GM19467 (cell line): Measurements from ENCODE around the gene BHLHE40.
A peak's percentile ranks its signal among the peaks of the same experiment; 100 is the strongest.

ENCODE experiments used
- ATAC-seq: cut with Tn5 transposase; IDR thresholded peaks from one replicate; pipeline ENCODE4 v1.9.1; 2021; ENCODE audit warnings: mild to moderate bottlenecking, moderate library complexity; ENCODE audit not compliant: unreplicated experiment

The BHLHE40 gene

DNA sequence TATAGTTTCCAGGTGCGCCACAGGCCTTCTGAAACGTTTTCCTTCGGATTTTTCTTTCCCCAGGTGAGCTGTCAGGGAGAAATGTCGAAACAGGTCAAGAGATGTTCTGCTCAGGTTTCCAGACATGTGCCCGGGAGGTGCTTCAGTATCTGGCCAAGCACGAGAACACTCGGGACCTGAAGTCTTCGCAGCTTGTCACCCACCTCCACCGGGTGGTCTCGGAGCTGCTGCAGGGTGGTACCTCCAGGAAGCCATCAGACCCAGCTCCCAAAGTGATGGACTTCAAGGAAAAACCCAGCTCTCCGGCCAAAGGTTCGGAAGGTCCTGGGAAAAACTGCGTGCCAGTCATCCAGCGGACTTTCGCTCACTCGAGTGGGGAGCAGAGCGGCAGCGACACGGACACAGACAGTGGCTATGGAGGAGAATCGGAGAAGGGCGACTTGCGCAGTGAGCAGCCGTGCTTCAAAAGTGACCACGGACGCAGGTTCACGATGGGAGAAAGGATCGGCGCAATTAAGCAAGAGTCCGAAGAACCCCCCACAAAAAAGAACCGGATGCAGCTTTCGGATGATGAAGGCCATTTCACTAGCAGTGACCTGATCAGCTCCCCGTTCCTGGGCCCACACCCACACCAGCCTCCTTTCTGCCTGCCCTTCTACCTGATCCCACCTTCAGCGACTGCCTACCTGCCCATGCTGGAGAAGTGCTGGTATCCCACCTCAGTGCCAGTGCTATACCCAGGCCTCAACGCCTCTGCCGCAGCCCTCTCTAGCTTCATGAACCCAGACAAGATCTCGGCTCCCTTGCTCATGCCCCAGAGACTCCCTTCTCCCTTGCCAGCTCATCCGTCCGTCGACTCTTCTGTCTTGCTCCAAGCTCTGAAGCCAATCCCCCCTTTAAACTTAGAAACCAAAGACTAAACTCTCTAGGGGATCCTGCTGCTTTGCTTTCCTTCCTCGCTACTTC, 3.8 kb downstream of the BHLHE40 start:
- no peak for ATAC-seq

DNA sequence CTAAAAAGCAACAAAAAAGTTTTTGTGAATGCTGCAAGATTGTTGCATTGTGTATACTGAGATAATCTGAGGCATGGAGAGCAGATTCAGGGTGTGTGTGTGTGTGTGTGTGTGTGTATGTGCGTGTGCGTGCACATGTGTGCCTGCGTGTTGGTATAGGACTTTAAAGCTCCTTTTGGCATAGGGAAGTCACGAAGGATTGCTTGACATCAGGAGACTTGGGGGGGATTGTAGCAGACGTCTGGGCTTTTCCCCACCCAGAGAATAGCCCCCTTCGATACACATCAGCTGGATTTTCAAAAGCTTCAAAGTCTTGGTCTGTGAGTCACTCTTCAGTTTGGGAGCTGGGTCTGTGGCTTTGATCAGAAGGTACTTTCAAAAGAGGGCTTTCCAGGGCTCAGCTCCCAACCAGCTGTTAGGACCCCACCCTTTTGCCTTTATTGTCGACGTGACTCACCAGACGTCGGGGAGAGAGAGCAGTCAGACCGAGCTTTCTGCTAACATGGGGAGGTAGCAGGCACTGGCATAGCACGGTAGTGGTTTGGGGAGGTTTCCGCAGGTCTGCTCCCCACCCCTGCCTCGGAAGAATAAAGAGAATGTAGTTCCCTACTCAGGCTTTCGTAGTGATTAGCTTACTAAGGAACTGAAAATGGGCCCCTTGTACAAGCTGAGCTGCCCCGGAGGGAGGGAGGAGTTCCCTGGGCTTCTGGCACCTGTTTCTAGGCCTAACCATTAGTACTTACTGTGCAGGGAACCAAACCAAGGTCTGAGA, 4.7 kb downstream of the BHLHE40 start:
- ATAC-seq = peak; percentile 58

- no peak for ATAC-seq
These were observed 5.3 kb downstream of the BHLHE40 start for GRCh38 chr3:4984511-4984864.

- no peak for ATAC-seq
These were observed 6.3 kb downstream of the BHLHE40 start for GRCh38 chr3:4985330-4986174.

DNA sequence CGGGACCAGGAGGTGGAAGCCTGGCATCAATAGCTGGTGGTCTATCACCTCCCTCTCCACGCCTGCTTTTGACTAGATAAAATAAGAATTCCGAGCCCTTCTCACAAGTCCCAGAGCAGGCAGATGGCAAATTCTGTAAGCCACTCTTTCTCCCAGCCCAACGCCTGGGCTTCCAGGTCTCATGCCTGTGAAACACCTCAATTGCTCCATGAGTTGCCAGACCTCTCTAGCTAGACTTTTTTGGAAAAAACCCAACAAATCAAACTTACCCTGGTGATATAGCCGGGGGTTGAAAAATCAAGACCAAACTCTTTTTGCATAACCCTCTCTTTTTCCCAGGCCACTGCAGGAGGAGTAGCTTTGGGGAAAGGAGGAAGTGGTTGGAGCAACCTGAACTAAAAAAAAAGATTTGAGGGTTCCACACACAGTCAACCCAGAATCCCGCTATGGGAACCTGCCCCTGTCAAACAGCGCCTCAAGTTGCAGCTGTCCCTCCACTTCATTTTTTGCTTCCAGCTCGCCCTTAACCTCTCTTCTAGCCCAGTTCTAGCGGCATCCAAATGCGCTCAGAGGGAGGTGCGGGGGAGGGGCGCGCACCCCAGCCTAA, 7.0 kb downstream of the BHLHE40 start:
- ATAC-seq = peak; percentile 19

DNA sequence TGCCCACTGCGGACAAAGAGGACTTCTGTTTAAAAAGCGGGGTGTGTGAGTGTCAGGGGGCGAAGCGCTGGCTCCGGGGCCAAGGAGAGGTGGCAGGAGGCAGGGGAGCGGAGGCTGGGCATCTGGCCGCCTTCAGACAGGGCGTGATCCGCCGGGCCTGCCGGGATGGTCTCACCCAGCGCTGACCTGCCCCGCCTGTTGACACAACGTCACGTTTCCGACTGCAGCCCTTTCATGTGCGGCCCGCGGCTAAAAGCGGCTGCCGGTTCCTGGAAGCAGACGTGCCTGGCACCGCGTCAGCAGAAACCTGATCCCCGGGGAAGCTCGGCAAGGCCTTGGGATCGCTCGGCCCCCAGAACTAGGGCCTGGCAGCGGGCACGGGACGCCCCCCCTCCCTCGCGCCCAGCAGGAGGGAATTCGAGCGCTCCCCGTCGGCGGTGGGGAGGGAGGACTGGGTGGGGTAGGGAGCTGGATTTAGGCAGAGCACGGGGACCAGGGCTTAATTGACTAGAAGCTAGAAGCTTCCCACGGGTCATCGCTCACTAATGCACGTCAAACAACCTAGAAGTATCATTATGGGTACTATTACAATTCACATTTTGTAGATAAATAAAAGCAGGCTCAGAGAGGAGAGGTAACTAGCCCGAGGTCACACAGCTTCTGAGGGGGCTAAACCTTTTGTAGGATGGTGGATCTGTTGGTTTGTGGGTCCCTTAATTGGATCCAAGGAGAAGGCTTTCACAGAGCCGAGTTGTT, 7.7 kb downstream of the BHLHE40 start:
- ATAC-seq = peak; percentile 57

DNA sequence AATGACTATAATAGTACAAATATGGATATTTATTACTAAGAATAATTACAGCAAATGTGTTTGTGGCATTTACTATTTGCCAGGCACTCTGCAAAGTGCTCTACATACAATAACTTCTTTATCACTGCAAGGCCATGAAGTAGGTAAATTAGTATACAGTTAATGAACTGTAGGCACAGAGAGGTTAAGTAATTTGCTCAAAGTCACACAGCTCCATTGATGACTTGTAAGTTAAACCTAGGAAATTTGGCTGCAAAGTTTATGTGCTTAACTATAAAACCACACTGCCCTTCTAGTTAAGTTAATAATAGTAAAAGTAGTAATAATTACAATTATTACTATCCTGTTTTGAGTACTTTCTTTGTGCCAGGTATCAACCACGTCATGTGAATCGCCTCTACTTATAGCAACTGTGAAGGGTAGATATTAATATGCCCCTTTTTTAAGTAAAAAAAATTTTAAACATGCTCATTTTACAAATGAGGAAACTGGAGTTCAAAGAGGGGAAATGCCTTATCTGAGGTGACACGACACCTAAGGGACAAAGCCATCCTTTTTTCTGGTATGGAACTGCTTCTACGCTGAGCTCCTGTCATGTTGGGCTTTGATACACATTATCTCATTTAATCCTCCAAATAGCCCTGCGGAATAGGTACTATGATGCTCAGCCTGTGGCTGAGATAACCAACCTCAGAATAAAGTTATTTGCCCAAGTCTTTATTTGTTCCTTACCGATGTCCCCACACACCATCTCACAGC, 8.5 kb downstream of the BHLHE40 start:
- no peak for ATAC-seq

GRCh38 chr3:4988983-4989834, 10.0 kb downstream of the BHLHE40 start:
- ATAC-seq = no peak

DNA sequence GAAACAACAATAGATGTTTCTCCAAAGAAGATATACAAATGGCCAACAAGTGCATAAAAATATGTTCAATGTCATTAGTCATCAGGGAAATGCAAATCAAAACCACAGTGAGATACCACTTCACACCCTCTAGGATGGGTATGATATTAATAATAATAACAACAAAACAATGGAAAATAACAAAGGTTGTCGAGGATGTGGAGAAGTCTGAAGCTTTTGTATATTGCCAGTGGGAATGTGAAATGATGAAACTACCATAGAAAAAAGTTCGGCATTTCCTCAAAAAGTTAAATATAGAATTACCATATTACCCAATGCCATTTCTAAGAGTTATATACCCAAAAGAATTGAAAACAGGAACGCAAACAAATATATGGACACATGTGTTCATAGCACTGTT, 10.8 kb downstream of the BHLHE40 start:
- no peak for ATAC-seq

- no peak for ATAC-seq
These were observed 12.9 kb downstream of the BHLHE40 start for GRCh38 chr3:4992118-4992517.

DNA sequence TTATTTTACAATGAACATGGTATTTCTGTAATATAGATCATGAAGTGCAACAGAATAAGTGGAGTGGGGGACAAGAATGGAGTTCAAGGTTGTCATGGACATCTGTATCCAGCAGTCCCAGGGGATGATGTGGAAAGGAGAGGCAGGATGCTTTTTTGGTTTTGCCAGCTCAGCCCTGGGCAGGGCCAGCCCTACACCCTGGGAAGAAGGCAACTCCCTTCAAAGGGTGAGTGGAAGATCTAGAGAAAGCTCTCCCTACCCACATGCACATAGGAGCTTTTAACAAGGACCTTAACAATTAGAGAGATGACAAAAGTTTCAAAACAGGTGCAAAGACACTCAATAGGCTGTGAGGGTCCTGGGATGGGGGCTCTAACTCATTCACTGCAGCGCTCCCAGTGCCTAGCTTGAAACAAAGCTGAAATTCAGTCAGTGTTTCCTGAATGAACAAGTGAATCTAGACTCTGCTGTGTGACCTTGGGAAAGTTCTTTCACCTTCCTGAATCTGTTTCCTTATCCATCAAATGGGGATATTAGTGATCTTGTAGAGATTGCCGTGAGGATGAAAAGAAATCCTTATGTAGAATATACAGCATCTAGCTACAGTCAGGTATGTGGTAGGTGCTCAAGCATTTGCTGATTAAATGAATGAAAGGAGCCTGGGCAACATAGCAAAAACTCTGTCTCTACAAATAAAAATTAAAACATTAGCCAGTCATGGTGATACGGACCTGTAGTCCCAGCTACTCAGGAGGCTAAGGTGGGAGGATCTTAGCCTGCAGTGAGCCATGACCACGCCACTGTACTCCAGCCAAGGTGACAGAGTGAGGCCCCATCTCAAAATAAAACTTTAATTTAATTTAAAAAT, 14.3 kb downstream of the BHLHE40 start:
- ATAC-seq = no peak

DNA sequence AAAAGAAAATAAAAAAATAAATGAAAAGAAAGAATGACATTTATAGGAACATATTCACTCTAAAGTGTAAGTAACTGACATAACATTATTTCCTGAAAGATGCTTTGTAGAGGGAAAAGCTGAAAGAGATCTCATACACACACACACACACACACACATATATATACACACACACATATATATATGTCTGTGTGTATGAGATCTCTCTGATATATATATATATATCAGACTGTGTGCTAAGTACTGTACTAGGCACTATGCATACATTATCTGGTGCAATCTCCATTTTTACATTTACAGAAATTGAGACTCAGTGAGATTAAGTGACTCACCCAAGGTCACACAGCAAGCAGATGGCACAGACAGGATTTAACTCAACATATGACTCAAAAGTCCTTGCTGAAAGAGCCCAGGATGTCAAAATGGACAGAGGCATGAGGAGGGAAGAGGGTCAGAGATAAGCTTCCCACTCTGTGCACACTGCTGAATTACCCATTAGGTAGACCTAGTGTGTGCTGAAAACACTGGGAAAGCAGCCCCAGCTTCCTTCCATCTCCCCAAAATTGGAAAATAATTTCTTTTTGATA, 15.0 kb downstream of the BHLHE40 start:
- no peak for ATAC-seq

DNA sequence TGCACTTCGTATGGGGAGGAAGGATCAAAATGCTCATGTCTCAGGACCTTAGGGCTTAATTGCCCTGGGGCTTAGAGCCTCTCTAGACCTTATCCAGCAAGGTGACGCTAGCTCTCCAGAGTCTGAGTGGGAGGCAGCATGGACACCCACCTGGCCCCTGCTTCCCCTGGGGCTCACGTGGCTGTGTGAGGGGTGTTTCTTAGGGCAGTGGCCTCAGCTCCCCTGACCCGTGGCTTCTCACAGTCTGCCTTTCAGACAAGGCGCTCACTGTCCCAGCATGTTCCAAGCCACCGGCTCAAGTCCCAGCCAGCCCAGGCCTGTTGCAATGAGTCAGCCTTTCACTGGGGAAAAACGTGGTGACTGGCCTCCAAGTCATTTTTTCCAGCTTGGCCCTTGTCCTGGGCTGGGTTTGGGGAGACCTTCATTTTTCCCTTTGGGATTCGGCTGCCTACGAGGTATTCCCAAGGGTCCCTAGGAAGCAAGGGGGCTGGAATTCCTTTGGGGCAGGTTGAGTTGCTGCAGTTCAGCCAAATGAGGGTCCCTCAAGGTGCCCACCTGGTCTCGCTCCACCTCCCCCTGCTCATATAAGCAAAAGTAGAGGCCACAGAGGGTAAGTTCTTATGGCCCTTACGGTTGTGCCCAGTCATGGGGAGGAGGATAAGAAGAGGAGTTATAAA, 15.7 kb downstream of the BHLHE40 start:
- no peak for ATAC-seq

DNA sequence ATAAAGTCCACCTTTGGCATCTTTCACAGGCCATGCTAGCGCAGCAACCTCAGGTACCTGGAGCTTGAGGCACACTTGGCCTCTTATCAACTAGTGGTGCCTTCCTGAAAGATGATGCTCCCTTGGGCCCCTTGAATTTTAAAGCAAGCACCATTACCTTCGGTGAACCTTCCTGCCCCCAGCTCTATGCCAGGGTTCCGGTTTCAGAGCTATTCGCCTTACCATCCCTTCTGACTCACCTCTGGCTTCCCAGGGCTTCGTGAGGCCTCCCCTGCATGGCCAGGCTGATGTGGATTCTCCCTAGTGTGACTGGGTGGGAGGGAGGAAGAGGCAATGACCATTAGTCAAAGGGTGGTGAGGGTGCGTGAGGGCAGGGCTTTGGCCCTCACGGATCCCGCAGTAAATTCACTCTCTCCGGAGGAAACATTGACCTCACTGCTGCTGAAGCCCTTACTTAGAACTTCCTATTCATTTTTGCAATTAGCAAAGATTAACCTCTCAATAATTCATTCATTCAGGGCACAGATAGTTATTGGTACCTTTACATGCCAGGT, 16.3 kb downstream of the BHLHE40 start:
- ATAC-seq = no peak

- ATAC-seq = no peak
These were observed 17.1 kb downstream of the BHLHE40 start for GRCh38 chr3:4996223-4996765.

GRCh38 chr3:4996771-4997291, 17.6 kb downstream of the BHLHE40 start:
- ATAC-seq = no peak
